ENCODE measurements around the gene DMKN.

DNA sequence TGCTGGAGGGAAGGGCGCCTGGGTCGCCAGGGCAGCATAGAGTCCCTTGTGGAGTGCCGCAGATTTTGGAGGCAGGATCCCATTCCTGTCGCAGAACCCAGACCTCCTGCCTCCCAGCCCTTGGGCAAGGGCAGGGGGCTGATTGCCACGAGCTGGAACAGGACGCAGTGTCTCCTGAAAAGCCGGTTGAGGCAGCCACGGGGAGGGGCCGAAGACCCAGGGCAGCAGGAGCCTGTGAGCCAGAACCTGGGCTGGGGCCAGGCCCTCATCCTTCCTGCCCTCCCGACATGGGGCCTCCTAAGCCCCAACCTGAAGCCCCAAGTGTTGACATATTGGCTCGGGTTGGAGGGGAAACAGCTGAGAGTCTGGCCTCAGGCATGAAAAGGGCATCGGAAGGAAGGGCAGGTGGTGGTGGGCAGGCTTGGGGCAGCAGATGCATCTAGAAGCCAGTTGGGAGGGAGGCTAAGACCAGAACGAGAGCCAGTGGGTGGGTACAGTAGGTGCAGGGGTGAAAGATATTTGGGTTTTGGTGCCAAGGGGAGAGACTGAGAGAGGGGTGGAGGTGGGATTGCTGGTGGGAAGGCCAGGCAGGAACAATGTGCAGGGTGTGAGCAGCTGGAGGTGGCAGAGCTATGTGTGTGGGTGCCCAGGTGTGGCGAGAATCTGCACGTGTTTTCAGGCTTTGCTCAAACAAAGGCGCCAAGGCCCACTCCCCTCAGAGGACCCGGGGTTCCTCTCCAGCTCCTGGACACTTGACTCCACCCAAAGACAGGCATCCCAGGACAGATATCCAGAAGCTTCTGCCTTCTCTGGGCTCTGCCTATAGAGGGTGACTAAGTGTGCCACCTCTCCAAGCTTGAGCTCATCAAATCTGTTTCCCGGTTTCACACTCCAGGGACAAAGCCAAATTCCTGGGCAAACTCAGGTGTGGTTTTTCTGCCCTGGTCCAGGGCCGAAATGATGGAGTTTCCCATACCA is 16.1 kb upstream of the DMKN start:
- TF ChIP-seq ZFP3 (CRISPR knock-in tag; IDR thresholded peaks at IDR 0.05) (no peak), ISL1 (CRISPR knock-in tag; IDR thresholded peaks at IDR 0.05) (no peak), ARNTL (CRISPR knock-in tag; IDR thresholded peaks at IDR 0.05; ENCODE audit: borderline replicate concordance, low read depth) (no peak)
- TF ChIP-seq, protein P1, sequence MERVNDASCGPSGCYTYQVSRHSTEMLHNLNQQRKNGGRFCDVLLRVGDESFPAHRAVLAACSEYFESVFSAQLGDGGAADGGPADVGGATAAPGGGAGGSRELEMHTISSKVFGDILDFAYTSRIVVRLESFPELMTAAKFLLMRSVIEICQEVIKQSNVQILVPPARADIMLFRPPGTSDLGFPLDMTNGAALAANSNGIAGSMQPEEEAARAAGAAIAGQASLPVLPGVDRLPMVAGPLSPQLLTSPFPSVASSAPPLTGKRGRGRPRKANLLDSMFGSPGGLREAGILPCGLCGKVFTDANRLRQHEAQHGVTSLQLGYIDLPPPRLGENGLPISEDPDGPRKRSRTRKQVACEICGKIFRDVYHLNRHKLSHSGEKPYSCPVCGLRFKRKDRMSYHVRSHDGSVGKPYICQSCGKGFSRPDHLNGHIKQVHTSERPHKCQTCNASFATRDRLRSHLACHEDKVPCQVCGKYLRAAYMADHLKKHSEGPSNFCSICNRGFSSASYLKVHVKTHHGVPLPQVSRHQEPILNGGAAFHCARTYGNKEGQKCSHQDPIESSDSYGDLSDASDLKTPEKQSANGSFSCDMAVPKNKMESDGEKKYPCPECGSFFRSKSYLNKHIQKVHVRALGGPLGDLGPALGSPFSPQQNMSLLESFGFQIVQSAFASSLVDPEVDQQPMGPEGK (CRISPR knock-in tag; IDR thresholded peaks at IDR 0.05; ENCODE audit: borderline replicate concordance), result no peak

Data from SK-N-SH treated with all-trans-retinoic acid at 6 μM for 48 hours (cell line).